Measurements from ENCODE around the gene PSMA1. TPM values are rescaled to one million over a fixed set of nuclear protein-coding genes. Genes with fewer than 3 reads are reported as not detected.

Gene PSMA1
- total RNA-seq, 5 donors from 2014 or later (not counting 1 experiment from before 2014, with no cell fraction given): 107 to 137 (median 115) TPM

GRCh38 chr11:14555818-14556217, 35.6 kb upstream of the PSMA1 start:
- Histone ChIP-seq H3K4me1 (ENCODE audit: control insufficient read depth in 1 of 2, extremely low read depth in 1 of 2, insufficient read depth in 2 of 2, low read length in 2 of 2) (peaks cover 4 to 25% of the 10 kb centered on the region in 2 experiments), H3K27me3 (replicated peaks in 1 of 2; ENCODE audit: control insufficient read depth in 2 of 2, extremely low read depth in 1 of 2, insufficient read depth in 2 of 2, low read length in 1 of 2) (no peaks in the 10 kb centered on the region), H3K4me3 (ENCODE audit: control insufficient read depth in 1 of 2, extremely low read depth in 1 of 2, low read length in 1 of 2) (no peak overlapping the region), H3K9me3 (no peaks in the 10 kb centered on the region), H3K27ac (ENCODE audit: low read length) (peak overlapping the region; percentile 58), H3K36me3 (ENCODE audit: control insufficient read depth in 2 of 2, extremely low read depth in 1 of 2, insufficient read depth in 1 of 2, low read length in 1 of 2) (no peaks in the 10 kb centered on the region)
- no peaks in the 10 kb centered on the region for H3K27me3 Mint-ChIP-seq
- WGBS (ENCODE audit: insufficient coverage): no CpG with 5 or more reads among the region's 1 CpG
- peaks cover 32% of the 10 kb centered on the region for H3K36me3 Mint-ChIP-seq
- H3K4me1 Mint-ChIP-seq: peaks cover 40 to 57% (median 53%) of the 10 kb centered on the region in 3 donors
- peak overlapping the region; percentile 7 to 43 (median 32) for H3K4me3 Mint-ChIP-seq
- ChIA-PET POLR2A (interaction anchor here in 1 of 2 donors (2.1 kb wide), 1 partner anchor 23 kb away, joined by 12 read pairs; no protein-coding TSS in a partner anchor), CTCF (interaction anchor here (1.2 to 1.5 kb wide), 4 partner anchors 22 to 209 kb away, joined by 4 to 13 read pairs (median 9); no protein-coding TSS in a partner anchor)
- peak overlapping the region; percentile 93 for H3K27ac Mint-ChIP-seq
- DNase-seq (no peak), ATAC-seq (replicated peaks in 1 of 4) (no peak)
- H3K9me3 Mint-ChIP-seq: peaks cover 0 to 3% (median 0%) of the 10 kb centered on the region in 3 donors

DNA sequence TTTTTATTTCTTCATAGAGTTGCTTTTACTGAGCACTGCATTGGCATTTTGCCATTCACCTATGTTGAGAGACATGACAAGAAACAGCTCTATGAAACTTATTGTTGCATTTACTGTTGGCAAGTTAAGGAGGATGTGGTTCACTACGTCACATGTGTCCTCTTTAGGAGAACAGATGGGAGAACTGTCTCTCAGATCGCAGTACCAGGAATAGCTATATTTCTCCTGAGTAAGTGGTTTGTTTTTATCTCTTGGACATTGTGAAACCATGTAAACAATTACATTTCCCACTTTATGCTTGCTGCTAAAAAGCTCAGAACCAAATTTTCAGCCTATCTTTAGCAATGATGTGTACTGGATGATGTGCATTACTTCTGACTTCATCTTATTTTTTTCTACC, 34.8 kb upstream of the PSMA1 start:
- ATAC-seq (replicated peaks in 1 of 4) (peak; percentile 87 to 97 (median 94)), DNase-seq (peak in 26 of 35 experiments; percentile 8 to 85 (median 48))
- peaks cover 40 to 52% (median 48%) of the 10 kb centered on the region in 3 donors for H3K4me1 Mint-ChIP-seq
- H3K27ac Mint-ChIP-seq: peak overlapping the region; percentile 93
- ChIA-PET CTCF (interaction anchor here (1.0 to 1.5 kb wide), 6 partner anchors 23 to 214 kb away, joined by 3 to 13 read pairs (median 6); no protein-coding TSS in a partner anchor), POLR2A (interaction anchor here (0.5 to 2.1 kb wide), 11 partner anchors 8 to 214 kb away, joined by 3 to 12 read pairs (median 4); no protein-coding TSS in a partner anchor)
- H3K9me3 ChIP-seq: no peaks in the 10 kb centered on the region
- no peaks in the 10 kb centered on the region for H3K27me3 ChIP-seq (replicated peaks in 1 of 2; ENCODE audit: control insufficient read depth in 2 of 2, extremely low read depth in 1 of 2, insufficient read depth in 2 of 2, low read length in 1 of 2)
- H3K27me3 Mint-ChIP-seq: no peaks in the 10 kb centered on the region
- no CpG with 5 or more reads among the region's 2 CpGs for WGBS (ENCODE audit: insufficient coverage)
- H3K36me3 ChIP-seq (ENCODE audit: control insufficient read depth in 2 of 2, extremely low read depth in 1 of 2, insufficient read depth in 1 of 2, low read length in 1 of 2): no peaks in the 10 kb centered on the region
- peaks cover 4 to 25% of the 10 kb centered on the region in 2 experiments for H3K4me1 ChIP-seq (ENCODE audit: control insufficient read depth in 1 of 2, extremely low read depth in 1 of 2, insufficient read depth in 2 of 2, low read length in 2 of 2)
- peaks cover 0 to 3% (median 0%) of the 10 kb centered on the region in 3 donors for H3K9me3 Mint-ChIP-seq
- no peak overlapping the region for H3K4me3 ChIP-seq (ENCODE audit: control insufficient read depth in 1 of 2, extremely low read depth in 1 of 2, low read length in 1 of 2)
- H3K36me3 Mint-ChIP-seq: peaks cover 30% of the 10 kb centered on the region
- peak overlapping the region; percentile 58 for H3K27ac ChIP-seq (ENCODE audit: low read length)
- peak overlapping the region; percentile 15 to 43 (median 28) for H3K4me3 Mint-ChIP-seq

- H3K27me3 Mint-ChIP-seq: no peaks in the 10 kb centered on the region
- no CpG with 5 or more reads among the region's 4 CpGs for WGBS (ENCODE audit: insufficient coverage)
- H3K4me1 Mint-ChIP-seq: peaks cover 37 to 40% (median 40%) of the 10 kb centered on the region in 3 donors
- Histone ChIP-seq H3K27me3 (replicated peaks in 1 of 2; ENCODE audit: control insufficient read depth in 2 of 2, extremely low read depth in 1 of 2, insufficient read depth in 2 of 2, low read length in 1 of 2) (no peaks in the 10 kb centered on the region), H3K36me3 (ENCODE audit: control insufficient read depth in 2 of 2, extremely low read depth in 1 of 2, insufficient read depth in 1 of 2, low read length in 1 of 2) (no peaks in the 10 kb centered on the region), H3K27ac (ENCODE audit: low read length) (no peak overlapping the region), H3K9me3 (no peaks in the 10 kb centered on the region), H3K4me1 (ENCODE audit: control insufficient read depth in 1 of 2, extremely low read depth in 1 of 2, insufficient read depth in 2 of 2, low read length in 2 of 2) (peaks cover 4 to 25% of the 10 kb centered on the region in 2 experiments), H3K4me3 (ENCODE audit: control insufficient read depth in 1 of 2, extremely low read depth in 1 of 2, low read length in 1 of 2) (no peak overlapping the region)
- ChIA-PET POLR2A (interaction anchor here (0.5 to 0.8 kb wide), 9 partner anchors 10 to 933 kb away, joined by 3 to 6 read pairs (median 3); partner anchors contain the start of gene CYP2R1 (in 1 of the 2)), CTCF (interaction anchor here in 1 of 2 donors (1.0 to 1.2 kb wide), 2 partner anchors 27 to 176 kb away, joined by 3 to 7 read pairs; no protein-coding TSS in a partner anchor)
- no peak overlapping the region for H3K4me3 Mint-ChIP-seq
- ATAC-seq (replicated peaks in 1 of 4): no peak
- H3K36me3 Mint-ChIP-seq: peaks cover 33% of the 10 kb centered on the region
- H3K27ac Mint-ChIP-seq: no peak overlapping the region
- no peaks in the 10 kb centered on the region for H3K9me3 Mint-ChIP-seq
- no peak for DNase-seq
Measured at GRCh38 chr11:14552089-14552488, 31.9 kb upstream of the PSMA1 start.

DNA sequence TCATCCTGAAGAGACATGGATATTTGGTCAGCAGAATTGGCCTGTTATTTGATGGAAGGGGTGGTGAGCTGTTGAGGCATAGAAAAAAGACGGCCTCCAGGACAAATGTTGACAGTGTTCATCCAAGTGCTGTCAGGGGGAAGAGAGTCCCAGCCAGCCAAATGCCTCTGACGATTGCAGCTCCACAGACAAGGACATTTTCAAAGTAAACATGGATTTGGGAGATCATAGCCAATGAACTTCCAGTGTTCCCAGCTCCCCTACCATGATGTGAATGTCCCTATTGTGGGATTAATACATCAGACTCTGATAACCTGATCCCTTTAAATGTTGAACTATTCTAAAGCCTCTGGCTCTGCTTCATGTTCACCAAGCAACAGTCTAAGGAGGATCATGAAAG, 31.2 kb upstream of the PSMA1 start:
- no peak overlapping the region for H3K27ac ChIP-seq (ENCODE audit: low read length)
- no peak overlapping the region for H3K4me3 ChIP-seq (ENCODE audit: control insufficient read depth in 1 of 2, extremely low read depth in 1 of 2, low read length in 1 of 2)
- ChIA-PET CTCF (interaction anchor here in 1 of 2 donors (0.7 kb wide), 1 partner anchor 29 kb away, joined by 3 read pairs; no protein-coding TSS in a partner anchor), POLR2A (interaction anchor here in 1 of 2 donors (0.5 kb wide), 1 partner anchor 34 kb away, joined by 4 read pairs; no protein-coding TSS in a partner anchor)
- no peaks in the 10 kb centered on the region for H3K9me3 Mint-ChIP-seq
- H3K4me1 Mint-ChIP-seq: peaks cover 34 to 37% (median 34%) of the 10 kb centered on the region in 3 donors
- peaks cover 4 to 25% of the 10 kb centered on the region in 2 experiments for H3K4me1 ChIP-seq (ENCODE audit: control insufficient read depth in 1 of 2, extremely low read depth in 1 of 2, insufficient read depth in 2 of 2, low read length in 2 of 2)
- ATAC-seq (replicated peaks in 1 of 4) (no peak), DNase-seq (no peak)
- H3K27me3 Mint-ChIP-seq: no peaks in the 10 kb centered on the region
- H3K4me3 Mint-ChIP-seq: no peak overlapping the region
- H3K36me3 ChIP-seq (ENCODE audit: control insufficient read depth in 2 of 2, extremely low read depth in 1 of 2, insufficient read depth in 1 of 2, low read length in 1 of 2): no peaks in the 10 kb centered on the region
- no peak overlapping the region for H3K27ac Mint-ChIP-seq
- H3K9me3 ChIP-seq: no peaks in the 10 kb centered on the region
- WGBS (ENCODE audit: insufficient coverage): 100% methylated on average over 2 of the region's 2 CpGs
- H3K36me3 Mint-ChIP-seq: peaks cover 30% of the 10 kb centered on the region
- H3K27me3 ChIP-seq (replicated peaks in 1 of 2; ENCODE audit: control insufficient read depth in 2 of 2, extremely low read depth in 1 of 2, insufficient read depth in 2 of 2, low read length in 1 of 2): no peaks in the 10 kb centered on the region

DNA sequence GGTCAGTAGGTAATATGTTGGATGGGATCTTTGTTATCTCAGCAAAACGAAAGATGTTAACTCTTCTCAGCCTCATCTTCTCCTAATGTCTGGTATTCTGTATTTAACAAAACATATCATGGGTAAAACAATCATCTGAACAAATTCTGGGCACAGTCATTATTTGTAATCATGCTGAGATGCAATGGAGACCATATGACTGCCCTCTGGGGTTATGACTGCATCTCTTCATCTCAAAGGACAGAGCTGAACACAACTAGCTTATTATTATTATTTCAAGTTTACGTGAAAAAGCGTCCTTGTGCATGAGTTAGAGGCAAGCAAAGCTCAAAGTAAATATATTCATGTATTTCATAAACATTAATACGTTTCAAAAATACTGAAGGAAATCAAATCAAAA, 29.7 kb upstream of the PSMA1 start:
- ATAC-seq (replicated peaks in 1 of 4) (no peak), DNase-seq (no peak)
- Histone ChIP-seq H3K36me3 (ENCODE audit: control insufficient read depth in 2 of 2, extremely low read depth in 1 of 2, insufficient read depth in 1 of 2, low read length in 1 of 2) (no peaks in the 10 kb centered on the region), H3K4me3 (ENCODE audit: control insufficient read depth in 1 of 2, extremely low read depth in 1 of 2, low read length in 1 of 2) (no peak overlapping the region), H3K27ac (ENCODE audit: low read length) (no peak overlapping the region), H3K9me3 (no peaks in the 10 kb centered on the region), H3K27me3 (replicated peaks in 1 of 2; ENCODE audit: control insufficient read depth in 2 of 2, extremely low read depth in 1 of 2, insufficient read depth in 2 of 2, low read length in 1 of 2) (no peaks in the 10 kb centered on the region), H3K4me1 (ENCODE audit: control insufficient read depth in 1 of 2, extremely low read depth in 1 of 2, insufficient read depth in 2 of 2, low read length in 2 of 2) (peaks cover 0 to 10% of the 10 kb centered on the region in 2 experiments)
- Mint-ChIP-seq H3K4me3 (no peak overlapping the region), H3K27ac (no peak overlapping the region), H3K27me3 (no peaks in the 10 kb centered on the region), H3K9me3 (peaks cover 0 to 3% (median 0%) of the 10 kb centered on the region in 3 donors), H3K4me1 (peaks cover 24 to 34% (median 25%) of the 10 kb centered on the region in 3 donors), H3K36me3 (peaks cover 31% of the 10 kb centered on the region)
- ChIA-PET POLR2A (interaction anchor here in 1 of 2 donors (0.6 kb wide), 1 partner anchor 40 kb away, joined by 3 read pairs; no protein-coding TSS in a partner anchor), CTCF (no interaction called here)
- WGBS (ENCODE audit: insufficient coverage): no CpG with 5 or more reads among the region's 4 CpGs

- Mint-ChIP-seq H3K4me1 (peaks cover 13 to 21% (median 16%) of the 10 kb centered on the region in 3 donors), H3K27me3 (no peaks in the 10 kb centered on the region), H3K4me3 (no peak overlapping the region), H3K36me3 (peaks cover 27% of the 10 kb centered on the region), H3K9me3 (peaks cover 0 to 3% (median 0%) of the 10 kb centered on the region in 3 donors), H3K27ac (no peak overlapping the region)
- whole genome bisulfite sequencing (ENCODE audit: insufficient coverage): 93% methylated on average over 2 of the region's 2 CpGs
- ATAC-seq (replicated peaks in 1 of 4) (no peak), DNase-seq (no peak)
- Histone ChIP-seq H3K36me3 (ENCODE audit: control insufficient read depth in 2 of 2, extremely low read depth in 1 of 2, insufficient read depth in 1 of 2, low read length in 1 of 2) (no peaks in the 10 kb centered on the region), H3K27ac (ENCODE audit: low read length) (no peak overlapping the region), H3K4me1 (ENCODE audit: control insufficient read depth in 1 of 2, extremely low read depth in 1 of 2, insufficient read depth in 2 of 2, low read length in 2 of 2) (no peaks in the 10 kb centered on the region), H3K4me3 (ENCODE audit: control insufficient read depth in 1 of 2, extremely low read depth in 1 of 2, low read length in 1 of 2) (no peak overlapping the region), H3K9me3 (no peaks in the 10 kb centered on the region), H3K27me3 (replicated peaks in 1 of 2; ENCODE audit: control insufficient read depth in 2 of 2, extremely low read depth in 1 of 2, insufficient read depth in 2 of 2, low read length in 1 of 2) (no peaks in the 10 kb centered on the region)
- ChIA-PET CTCF (interaction anchor here (0.6 to 1.1 kb wide), 5 partner anchors 37 to 360 kb away, joined by 3 to 8 read pairs (median 3); no protein-coding TSS in a partner anchor), POLR2A (interaction anchor here in 1 of 2 donors (0.6 to 1.2 kb wide), 2 partner anchors 31 to 217 kb away, joined by 3 to 4 read pairs; no protein-coding TSS in a partner anchor)
Measured at GRCh38 chr11:14547440-14547839, 27.3 kb upstream of the PSMA1 start.

Measured in T-cell (primary cell).